Measurements from ENCODE around the gene ATP10A.

- no peak for TF ChIP-seq CTCF (IDR thresholded peaks at IDR 0.05)
- no peak for TF ChIP-seq POLR2A (IDR thresholded peaks at IDR 0.05)
- no peak for TF ChIP-seq EP300 (IDR thresholded peaks at IDR 0.05)
Measured at GRCh38 chr15:25773248-25773647, 89.9 kb downstream of the ATP10A start.

Measured in stomach (tissue), 4 donors.